Uterus (tissue), 2 donors: ENCODE results near the gene CLEC4F.

Experiments used
- POLR2A ChIP-seq, 2 donors: fragments of 450-650 bp; IDR thresholded peaks; one replicate each; pipeline ENCODE4 v1.6.1; 2016; ENCODE audit warnings: antibody characterized with exemption in 2 of 2, mild to moderate bottlenecking in 1 of 2, moderate library complexity in 1 of 2
- TF ChIP-seq, protein P1 (sequence below), 4 experiments: fragments of 200-600 bp in 2 of 4; fragments of 450-650 bp in 2 of 4; sonication (generic) in 2 of 4; IDR thresholded peaks; one replicate each; pipeline ENCODE4 v1.5.1; 2016 to 2019; ENCODE audit warnings: antibody characterized with exemption in 4 of 4, mild to moderate bottlenecking in 2 of 4, moderate library complexity in 1 of 4

DNA sequence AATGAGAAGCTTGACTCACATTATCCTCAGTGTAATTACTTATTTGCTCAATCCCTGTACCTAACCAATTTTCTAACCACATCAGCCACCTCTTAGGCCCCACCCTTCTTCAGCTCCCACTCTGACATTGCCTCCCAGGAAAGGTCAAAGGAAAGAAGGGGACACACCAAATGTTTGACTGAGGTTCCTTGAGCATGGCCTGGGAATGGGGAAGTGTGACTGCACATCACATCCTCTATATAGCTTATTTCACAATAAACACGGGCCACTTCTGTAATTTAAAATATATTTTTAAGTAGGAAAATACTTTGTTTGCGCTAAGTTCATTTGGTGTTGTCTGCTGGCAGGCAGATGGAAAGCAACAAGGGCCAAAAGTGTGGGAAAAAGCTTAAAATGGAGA, 26.9 kb downstream of the CLEC4F start:
- TF ChIP-seq, protein P1, sequence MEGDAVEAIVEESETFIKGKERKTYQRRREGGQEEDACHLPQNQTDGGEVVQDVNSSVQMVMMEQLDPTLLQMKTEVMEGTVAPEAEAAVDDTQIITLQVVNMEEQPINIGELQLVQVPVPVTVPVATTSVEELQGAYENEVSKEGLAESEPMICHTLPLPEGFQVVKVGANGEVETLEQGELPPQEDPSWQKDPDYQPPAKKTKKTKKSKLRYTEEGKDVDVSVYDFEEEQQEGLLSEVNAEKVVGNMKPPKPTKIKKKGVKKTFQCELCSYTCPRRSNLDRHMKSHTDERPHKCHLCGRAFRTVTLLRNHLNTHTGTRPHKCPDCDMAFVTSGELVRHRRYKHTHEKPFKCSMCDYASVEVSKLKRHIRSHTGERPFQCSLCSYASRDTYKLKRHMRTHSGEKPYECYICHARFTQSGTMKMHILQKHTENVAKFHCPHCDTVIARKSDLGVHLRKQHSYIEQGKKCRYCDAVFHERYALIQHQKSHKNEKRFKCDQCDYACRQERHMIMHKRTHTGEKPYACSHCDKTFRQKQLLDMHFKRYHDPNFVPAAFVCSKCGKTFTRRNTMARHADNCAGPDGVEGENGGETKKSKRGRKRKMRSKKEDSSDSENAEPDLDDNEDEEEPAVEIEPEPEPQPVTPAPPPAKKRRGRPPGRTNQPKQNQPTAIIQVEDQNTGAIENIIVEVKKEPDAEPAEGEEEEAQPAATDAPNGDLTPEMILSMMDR (IDR thresholded peaks at IDR 0.05), result no peak
- no peak for TF ChIP-seq POLR2A (IDR thresholded peaks at IDR 0.05)
